Mammary epithelial cell (primary cell): Measurements from ENCODE around the gene YIPF5.

Source experiments
- CTCF ChIP-seq, 2 donors: IDR thresholded peaks in 1 of 2; conservative IDR thresholded peaks in 1 of 2; 2 replicates each; pipeline ENCODE4 v1.5.1; 2011 to 2012; ENCODE audit warnings: inconsistent platforms in 2 of 2, low read length in 2 of 2, mild to moderate bottlenecking in 2 of 2, control low read depth in 1 of 2, low read depth in 1 of 2; ENCODE audit not compliant: insufficient read depth in 1 of 2; ENCODE audit errors: extremely low read depth in 1 of 2
- EZH2 ChIP-seq: IDR thresholded peaks from 2 replicates; pipeline ENCODE4 v1.6.1; 2012; ENCODE audit warnings: low read length, inconsistent platforms, borderline replicate concordance

- TF ChIP-seq EZH2 (no peak), CTCF (conservative IDR thresholded peaks at IDR 0.05 in 1 of 2, IDR thresholded peaks at IDR 0.05 in 1 of 2; ENCODE audit: extremely low read depth in 1 of 2, insufficient read depth in 1 of 2, low read depth in 1 of 2, low read length in 2 of 2) (peak in 1 of 2 donors; percentile 18)
Observed at GRCh38 chr5:144196612-144197011, 26.2 kb upstream of the YIPF5 start.
